Measurements from ENCODE around the gene CD38. TPM values are rescaled to one million over a fixed set of nuclear protein-coding genes. Genes with fewer than 3 reads are reported as not detected.

Gene CD38
- total RNA-seq, 4 donors from 2014 or later, result 2.7 to 7.5 (median 3.4) TPM; not detected in 1

GRCh38 chr4:15848191-15848842, 70.2 kb downstream of the CD38 start:
- in situ Hi-C loops (cut with MboI; ENCODE audit: low pct_ligation_motif_present in 1 of 4, low pct_unique_long_range_greater_than_20kb in 1 of 4, low sequenced_read_pairs in 3 of 4), result no loop called here

GRCh38 chr4:15851969-15852368, 73.8 kb downstream of the CD38 start:
- no peaks in the 10 kb centered on the region for H3K27me3 ChIP-seq
- no peaks in the 10 kb centered on the region for H3K36me3 ChIP-seq
- intact Hi-C loops (cut with DNase I; ENCODE audit: low total_unique reads), result no loop called here
- TF ChIP-seq EP300 (IDR thresholded peaks at IDR 0.05; ENCODE audit: low read depth) (no peak), POLR2AphosphoS5 (IDR thresholded peaks at IDR 0.05) (no peak), POLR2A (IDR thresholded peaks at IDR 0.05) (no peak), CTCF (IDR thresholded peaks at IDR 0.05) (no peak)
- no peak for DNase-seq
- H3K4me1 ChIP-seq, result no peaks in the 10 kb centered on the region
- in situ Hi-C loops (cut with MboI; ENCODE audit: low pct_ligation_motif_present in 1 of 4, low pct_unique_long_range_greater_than_20kb in 1 of 4, low sequenced_read_pairs in 3 of 4), result loop anchor here in 1 of 4 donors (25.0 kb wide), 1 partner anchor 115 kb away; no protein-coding TSS in a partner anchor
- H3K27ac ChIP-seq, result no peak overlapping the region
- 85 to 90% methylated on average over 6 of the region's 6 CpGs for WGBS, 2 donors (ENCODE audit: low coverage in 1 of 2)
- no peaks in the 10 kb centered on the region for H3K9me3 ChIP-seq
- H3K4me3 ChIP-seq, result no peak overlapping the region

More at GRCh38 chr4:15848191-15848842, 70.2 kb downstream of the CD38 start:
- TF ChIP-seq POLR2AphosphoS5 (IDR thresholded peaks at IDR 0.05) (no peak), EP300 (IDR thresholded peaks at IDR 0.05; ENCODE audit: low read depth) (no peak), POLR2A (IDR thresholded peaks at IDR 0.05) (no peak), CTCF (IDR thresholded peaks at IDR 0.05) (no peak)
- WGBS, 2 donors (ENCODE audit: low coverage in 1 of 2), result 81 to 100% methylated on average over 1 to 10 of the region's 10 CpGs
- Histone ChIP-seq H3K4me1 (no peaks in the 10 kb centered on the region), H3K9me3 (no peaks in the 10 kb centered on the region), H3K27ac (no peak overlapping the region), H3K4me3 (no peak overlapping the region), H3K36me3 (no peaks in the 10 kb centered on the region), H3K27me3 (no peaks in the 10 kb centered on the region)
- intact Hi-C loops (cut with DNase I; ENCODE audit: low total_unique reads), result no loop called here
- DNase-seq, result no peak

- 70 to 83% methylated on average over 2 to 9 of the region's 9 CpGs for WGBS, 2 donors (ENCODE audit: low coverage in 1 of 2)
- H3K36me3 ChIP-seq, result no peaks in the 10 kb centered on the region
- TF ChIP-seq POLR2A (IDR thresholded peaks at IDR 0.05) (no peak), POLR2AphosphoS5 (IDR thresholded peaks at IDR 0.05) (no peak), CTCF (IDR thresholded peaks at IDR 0.05) (no peak), EP300 (IDR thresholded peaks at IDR 0.05; ENCODE audit: low read depth) (no peak)
- no peak overlapping the region for H3K4me3 ChIP-seq
- no peaks in the 10 kb centered on the region for H3K4me1 ChIP-seq
- in situ Hi-C loops (cut with MboI; ENCODE audit: low pct_ligation_motif_present in 1 of 4, low pct_unique_long_range_greater_than_20kb in 1 of 4, low sequenced_read_pairs in 3 of 4) (loop anchor here in 1 of 4 donors (25.0 kb wide), 1 partner anchor 115 kb away; no protein-coding TSS in a partner anchor), intact Hi-C loops (cut with DNase I; ENCODE audit: low total_unique reads) (no loop called here)
- no peaks in the 10 kb centered on the region for H3K27me3 ChIP-seq
- H3K27ac ChIP-seq, result no peak overlapping the region
- no peak for DNase-seq
- no peaks in the 10 kb centered on the region for H3K9me3 ChIP-seq
Measured at GRCh38 chr4:15852524-15852923, 74.4 kb downstream of the CD38 start.

GRCh38 chr4:15853345-15853744, 75.2 kb downstream of the CD38 start:
- Histone ChIP-seq H3K4me3 (no peak overlapping the region), H3K27me3 (no peaks in the 10 kb centered on the region), H3K36me3 (no peaks in the 10 kb centered on the region), H3K4me1 (no peaks in the 10 kb centered on the region), H3K27ac (no peak overlapping the region), H3K9me3 (no peaks in the 10 kb centered on the region)
- 87 to 97% methylated on average over 5 of the region's 5 CpGs for WGBS, 2 donors (ENCODE audit: low coverage in 1 of 2)
- intact Hi-C loops (cut with DNase I; ENCODE audit: low total_unique reads), result no loop called here
- DNase-seq, result no peak
- in situ Hi-C loops (cut with MboI; ENCODE audit: low pct_ligation_motif_present in 1 of 4, low pct_unique_long_range_greater_than_20kb in 1 of 4, low sequenced_read_pairs in 3 of 4), result loop anchor here in 1 of 4 donors (25.0 kb wide), 1 partner anchor 116 kb away; no protein-coding TSS in a partner anchor
- TF ChIP-seq EP300 (IDR thresholded peaks at IDR 0.05; ENCODE audit: low read depth) (no peak), CTCF (IDR thresholded peaks at IDR 0.05) (no peak), POLR2A (IDR thresholded peaks at IDR 0.05) (no peak), POLR2AphosphoS5 (IDR thresholded peaks at IDR 0.05) (no peak)

All from transverse colon (tissue), 4 donors.